Peyer's patch (tissue), 4 donors: ENCODE data around the gene ACAP2.

Source experiments
- POLR2A ChIP-seq, 2 donors: fragments of 450-650 bp; IDR thresholded peaks; one replicate each; pipeline ENCODE4 v1.5.1; 2017; ENCODE audit warnings: antibody characterized with exemption in 2 of 2, mild to moderate bottlenecking in 2 of 2, moderate library complexity in 2 of 2
- TF ChIP-seq, protein P1 (sequence below), 6 experiments: fragments of 450-650 bp in 4 of 6; fragments of 200-600 bp in 2 of 6; sonication (generic) in 1 of 6; IDR thresholded peaks; one replicate each; pipeline ENCODE4 v1.5.1; 2017 to 2019; ENCODE audit warnings: antibody characterized with exemption in 6 of 6, mild to moderate bottlenecking in 3 of 6, moderate library complexity in 1 of 6

DNA sequence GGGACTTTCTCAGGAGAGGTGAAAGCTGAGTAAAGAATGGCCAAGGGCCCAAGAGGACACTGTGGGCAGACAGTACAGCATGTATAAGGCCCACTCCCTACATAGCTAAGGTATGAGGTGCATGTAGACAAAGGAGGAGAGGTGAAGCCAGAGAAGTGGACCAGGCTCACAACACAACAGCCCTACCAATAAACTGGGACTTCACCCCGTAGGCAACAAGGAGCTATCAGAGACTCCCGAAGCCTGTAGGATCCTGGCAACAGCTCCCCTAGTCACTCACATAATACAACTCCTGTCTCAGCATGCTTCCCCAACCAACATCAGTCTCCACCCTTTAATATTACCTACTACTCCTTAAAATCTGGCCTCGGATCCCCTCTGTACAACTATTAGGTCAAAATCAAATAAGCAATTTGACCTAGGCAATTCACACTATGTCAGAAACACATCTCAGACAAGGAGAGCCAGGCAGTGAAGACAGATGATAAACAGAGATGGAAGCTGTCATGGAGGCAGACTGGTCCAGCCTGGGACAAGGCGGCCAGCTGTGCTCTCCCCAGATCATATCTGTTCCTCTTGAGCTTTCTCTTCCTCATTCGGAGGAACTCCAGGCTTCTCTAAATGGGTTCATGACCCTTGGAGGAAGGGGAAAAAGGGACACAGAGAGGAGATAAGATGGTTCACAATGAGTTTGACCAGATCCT lies 173.3 kb downstream of the ACAP2 start:
- TF ChIP-seq, protein P1, sequence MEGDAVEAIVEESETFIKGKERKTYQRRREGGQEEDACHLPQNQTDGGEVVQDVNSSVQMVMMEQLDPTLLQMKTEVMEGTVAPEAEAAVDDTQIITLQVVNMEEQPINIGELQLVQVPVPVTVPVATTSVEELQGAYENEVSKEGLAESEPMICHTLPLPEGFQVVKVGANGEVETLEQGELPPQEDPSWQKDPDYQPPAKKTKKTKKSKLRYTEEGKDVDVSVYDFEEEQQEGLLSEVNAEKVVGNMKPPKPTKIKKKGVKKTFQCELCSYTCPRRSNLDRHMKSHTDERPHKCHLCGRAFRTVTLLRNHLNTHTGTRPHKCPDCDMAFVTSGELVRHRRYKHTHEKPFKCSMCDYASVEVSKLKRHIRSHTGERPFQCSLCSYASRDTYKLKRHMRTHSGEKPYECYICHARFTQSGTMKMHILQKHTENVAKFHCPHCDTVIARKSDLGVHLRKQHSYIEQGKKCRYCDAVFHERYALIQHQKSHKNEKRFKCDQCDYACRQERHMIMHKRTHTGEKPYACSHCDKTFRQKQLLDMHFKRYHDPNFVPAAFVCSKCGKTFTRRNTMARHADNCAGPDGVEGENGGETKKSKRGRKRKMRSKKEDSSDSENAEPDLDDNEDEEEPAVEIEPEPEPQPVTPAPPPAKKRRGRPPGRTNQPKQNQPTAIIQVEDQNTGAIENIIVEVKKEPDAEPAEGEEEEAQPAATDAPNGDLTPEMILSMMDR (IDR thresholded peaks at IDR 0.05) = no peak
- TF ChIP-seq POLR2A (IDR thresholded peaks at IDR 0.05) = no peak
